ENCODE results near the gene SMC4.

- no peak for TF ChIP-seq CTCF (IDR thresholded peaks at IDR 0.05; ENCODE audit: poor library complexity)
- TF ChIP-seq EZH2 (IDR thresholded peaks at IDR 0.05; ENCODE audit: borderline replicate concordance): no peak
These were observed 5.4 kb upstream of the SMC4 start for GRCh38 chr3:160394009-160394392.

Measured in hepatocyte (in vitro differentiated cells).